A673 (cell line): ENCODE measurements around the gene FAU. TPM values are rescaled to one million over a fixed set of nuclear protein-coding genes. Genes with fewer than 3 reads are reported as not detected.

ENCODE experiments used
- BruUV-seq: library from RNA; stranded (reverse); fragments of 400-500 nt; replicated peaks from 2 replicates; lab custom pipeline; 2021; lab: Mats Ljungman, UMichigan
- CTCF ChIA-PET: fragments of 300-600 bp; sonication (Branson Sonifier 250); formaldehyde crosslinking; loops from one replicate; lab custom pipeline; 2022; ENCODE audit warnings: antibody characterized with exemption; lab: Charles Lee
- POLR2A ChIA-PET: fragments of 300-600 bp; sonication (Branson Sonifier 250); formaldehyde crosslinking; loops from one replicate; lab custom pipeline; 2022; ENCODE audit warnings: antibody characterized with exemption; ENCODE audit not compliant: low non-redundant PET; lab: Charles Lee
- DNase-seq: peaks from one replicate; pipeline ENCODE4 v3.0.0-alpha.2; 2015; ENCODE audit warnings: low spot score
- H3K27ac ChIP-seq: fragments of 200-600 bp; sonication (generic); 2 replicates; pipeline ENCODE4 v1.5.1; 2016; ENCODE audit warnings: mixed run types, low read depth, mild to moderate bottlenecking, mixed read lengths, antibody characterized with exemption, low read length; ENCODE audit not compliant: poor library complexity, severe bottlenecking
- H3K27me3 ChIP-seq: fragments of 200-600 bp; sonication (generic); replicated peaks from 2 replicates; pipeline ENCODE4 v1.6.1; 2017; ENCODE audit warnings: mixed run types, low read depth, mild to moderate bottlenecking, mixed read lengths, antibody characterized with exemption, low read length; ENCODE audit not compliant: insufficient read depth, poor library complexity
- H3K36me3 ChIP-seq: fragments of 200-600 bp; sonication (generic); 2 replicates; pipeline ENCODE4 v1.6.1; 2016; ENCODE audit warnings: mixed run types, mild to moderate bottlenecking, mixed read lengths, antibody characterized with exemption, low read length; ENCODE audit not compliant: insufficient read depth, poor library complexity, severe bottlenecking
- H3K4me1 ChIP-seq: fragments of 200-600 bp; sonication (generic); 2 replicates; pipeline ENCODE4 v1.6.1; 2017; ENCODE audit warnings: mixed run types, mild to moderate bottlenecking, mixed read lengths, antibody characterized with exemption, low read length; ENCODE audit not compliant: insufficient read depth, poor library complexity, severe bottlenecking
- H3K4me3 ChIP-seq: fragments of 200-600 bp; sonication (generic); 2 replicates; pipeline ENCODE4 v1.5.1; 2016; ENCODE audit warnings: low read depth, mixed run types, mild to moderate bottlenecking, mixed read lengths, low read length; ENCODE audit not compliant: poor library complexity, severe bottlenecking
- H3K9me3 ChIP-seq: fragments of 200-600 bp; sonication (generic); 2 replicates; pipeline ENCODE4 v1.6.1; 2016; ENCODE audit warnings: mixed run types, low read depth, mild to moderate bottlenecking, mixed read lengths, antibody characterized with exemption, low read length; ENCODE audit not compliant: poor library complexity, severe bottlenecking
- EZH2 ChIP-seq: fragments of 200-600 bp; sonication (generic); IDR thresholded peaks from 2 replicates; pipeline ENCODE4 v1.6.1; 2017; ENCODE audit warnings: borderline replicate concordance, low read depth, mild to moderate bottlenecking, mixed read lengths, antibody characterized with exemption, low read length; ENCODE audit not compliant: poor library complexity, severe bottlenecking
- intact Hi-C: fragments of 100-400 bp; cut with micrococcal nuclease; formaldehyde crosslinking; loops from one replicate; pipeline ENCODE4 v1.10.0; 2022; ENCODE audit not compliant: unreplicated experiment
- total RNA-seq: library from RNA; stranded (reverse); gene quantifications from 2 replicates; pipeline ENCODE4 v1.2.3, GENCODE V29; 2021
- TF ChIP-seq, protein P1 (sequence below): fragments of 300-800, 200-600 bp; sonication (generic); conservative IDR thresholded peaks from 2 replicates; pipeline ENCODE4 v1.5.1; 2017; ENCODE audit warnings: low read depth, mild to moderate bottlenecking, antibody characterized with exemption, low read length, moderate library complexity, mixed read lengths

Gene FAU
- total RNA-seq, 1 experiment from 2014 or later = 956 TPM

DNA sequence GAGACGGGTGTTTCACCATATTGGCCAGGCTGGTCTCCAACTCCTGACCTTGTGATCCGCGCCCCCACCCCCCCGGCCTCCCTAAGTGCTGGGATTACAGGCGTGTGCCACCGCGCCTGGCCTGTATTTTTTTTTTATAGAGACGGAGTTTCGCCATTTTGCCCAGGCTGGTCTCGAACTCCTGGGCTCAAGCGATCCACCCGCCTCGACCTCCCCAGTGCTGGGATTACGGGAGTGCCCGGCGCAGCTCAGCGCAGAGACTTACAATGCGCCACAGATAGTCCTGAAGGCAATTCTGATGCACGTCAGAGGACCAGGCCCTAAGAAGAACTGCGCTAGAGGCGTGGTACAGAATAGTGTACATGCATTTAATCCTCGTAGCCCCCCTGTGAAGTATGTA, 26.5 kb downstream of the FAU start:
- H3K9me3 ChIP-seq = no peaks in the 10 kb centered on the region
- POLR2A ChIA-PET = no interaction called here
- intact Hi-C loops = no loop called here
- peaks cover 3% of the 10 kb centered on the region for H3K36me3 ChIP-seq
- TF ChIP-seq, protein P1, sequence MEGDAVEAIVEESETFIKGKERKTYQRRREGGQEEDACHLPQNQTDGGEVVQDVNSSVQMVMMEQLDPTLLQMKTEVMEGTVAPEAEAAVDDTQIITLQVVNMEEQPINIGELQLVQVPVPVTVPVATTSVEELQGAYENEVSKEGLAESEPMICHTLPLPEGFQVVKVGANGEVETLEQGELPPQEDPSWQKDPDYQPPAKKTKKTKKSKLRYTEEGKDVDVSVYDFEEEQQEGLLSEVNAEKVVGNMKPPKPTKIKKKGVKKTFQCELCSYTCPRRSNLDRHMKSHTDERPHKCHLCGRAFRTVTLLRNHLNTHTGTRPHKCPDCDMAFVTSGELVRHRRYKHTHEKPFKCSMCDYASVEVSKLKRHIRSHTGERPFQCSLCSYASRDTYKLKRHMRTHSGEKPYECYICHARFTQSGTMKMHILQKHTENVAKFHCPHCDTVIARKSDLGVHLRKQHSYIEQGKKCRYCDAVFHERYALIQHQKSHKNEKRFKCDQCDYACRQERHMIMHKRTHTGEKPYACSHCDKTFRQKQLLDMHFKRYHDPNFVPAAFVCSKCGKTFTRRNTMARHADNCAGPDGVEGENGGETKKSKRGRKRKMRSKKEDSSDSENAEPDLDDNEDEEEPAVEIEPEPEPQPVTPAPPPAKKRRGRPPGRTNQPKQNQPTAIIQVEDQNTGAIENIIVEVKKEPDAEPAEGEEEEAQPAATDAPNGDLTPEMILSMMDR = no peak
- TF ChIP-seq EZH2 = no peak
- H3K27me3 ChIP-seq = no peaks in the 10 kb centered on the region
- CTCF ChIA-PET = no interaction called here
- DNase-seq = no peak
- H3K27ac ChIP-seq = peak overlapping the region; percentile 82
- H3K4me1 ChIP-seq = peaks cover 5% of the 10 kb centered on the region
- no TSS peak for BruUV-seq
- H3K4me3 ChIP-seq = peak overlapping the region; percentile 89

GRCh38 chr11:65090628-65091027, 31.3 kb downstream of the FAU start:
- CTCF ChIA-PET = no interaction called here
- BruUV-seq = no TSS peak
- Histone ChIP-seq H3K4me1 (no peaks in the 10 kb centered on the region), H3K9me3 (no peaks in the 10 kb centered on the region), H3K4me3 (no peak overlapping the region), H3K36me3 (peaks cover 7% of the 10 kb centered on the region), H3K27ac (no peak overlapping the region), H3K27me3 (no peaks in the 10 kb centered on the region)
- intact Hi-C loops = no loop called here
- DNase-seq = no peak
- TF ChIP-seq, protein P1 = no peak
- no peak for TF ChIP-seq EZH2
- POLR2A ChIA-PET = no interaction called here

GRCh38 chr11:65089621-65090020, 32.3 kb downstream of the FAU start:
- TF ChIP-seq, protein P1 = no peak
- no peak for TF ChIP-seq EZH2
- H3K4me3 ChIP-seq = no peak overlapping the region
- H3K4me1 ChIP-seq = no peaks in the 10 kb centered on the region
- H3K27ac ChIP-seq = no peak overlapping the region
- H3K27me3 ChIP-seq = no peaks in the 10 kb centered on the region
- peaks cover 7% of the 10 kb centered on the region for H3K36me3 ChIP-seq
- DNase-seq = no peak
- ChIA-PET POLR2A (no interaction called here), CTCF (no interaction called here)
- intact Hi-C loops = no loop called here
- no peaks in the 10 kb centered on the region for H3K9me3 ChIP-seq
- BruUV-seq = no TSS peak
